NCI-H446 treated with DMSO at 0.1 percent for 48 hours (cell line): Measurements from ENCODE around the gene PRORP.
"Not testable (repeated sequence)": the region's sequence is repeated elsewhere in the genome, so short reads cannot be mapped to it uniquely, and the experiment has no call there.

Experiments used
- DNase-seq: peaks from one replicate; lab custom pipeline; 2025; lab: John Stamatoyannopoulos, UW

Gene PRORP

DNA sequence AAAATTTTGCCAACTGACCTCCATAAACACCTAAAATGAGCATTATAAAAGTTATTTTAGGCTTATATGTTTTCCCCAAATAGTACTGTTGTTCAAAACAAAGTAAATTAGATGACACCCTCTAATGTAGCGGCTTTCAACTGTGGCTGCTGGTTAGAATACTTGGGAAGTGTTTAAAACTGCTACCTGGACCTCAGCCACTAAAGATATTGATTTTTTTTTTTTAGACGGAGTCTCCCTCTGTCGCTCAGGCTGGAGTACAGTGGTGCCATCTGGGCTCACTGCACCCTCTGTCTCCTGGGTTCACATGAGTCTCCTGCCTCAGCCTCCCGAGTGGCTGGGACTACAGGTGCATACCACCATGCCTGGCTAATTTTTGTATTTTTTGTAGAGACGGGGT lies 16.2 kb downstream of the PRORP start:
- DNase-seq = peak; percentile 20

DNA sequence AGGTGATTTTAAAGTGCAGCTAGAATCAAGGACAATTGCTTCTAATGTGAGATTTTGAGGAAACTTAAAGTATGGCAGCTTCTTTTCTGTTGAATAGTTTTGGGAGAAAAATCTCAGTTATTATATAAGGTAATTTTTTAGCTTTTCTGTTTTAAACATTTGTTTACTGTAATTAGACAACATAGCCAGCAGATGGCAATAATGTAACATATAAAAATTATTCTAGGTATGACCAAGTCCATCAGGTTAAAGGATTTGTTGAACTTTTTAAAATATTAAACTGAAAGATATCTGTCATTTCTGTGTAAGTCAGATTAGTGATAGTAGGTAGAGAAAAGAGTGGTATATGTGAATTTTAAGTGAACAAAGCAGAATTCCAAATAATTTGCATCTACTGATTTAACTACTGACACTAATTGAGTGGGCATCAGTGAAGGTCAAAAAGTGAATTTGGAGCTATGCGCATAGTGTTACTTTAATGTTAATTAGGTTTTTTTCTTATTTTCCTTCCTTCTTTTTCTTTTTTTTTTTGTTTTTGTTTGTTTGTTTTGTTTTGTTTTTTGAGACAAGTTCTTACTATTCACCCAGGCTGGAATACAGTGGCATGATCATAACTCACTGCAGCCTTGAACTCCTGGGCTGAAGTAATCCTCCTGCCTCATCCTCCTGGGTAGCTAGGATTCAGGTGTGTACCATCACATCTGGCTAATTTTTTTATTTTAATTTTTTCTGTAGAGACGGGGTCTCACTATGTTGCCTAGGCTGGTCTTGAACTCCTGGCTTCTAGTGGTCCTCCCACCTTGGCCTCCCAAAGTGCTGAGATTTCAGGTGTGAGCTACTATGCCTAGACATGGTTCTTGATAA lies 18.6 kb downstream of the PRORP start:
- DNase-seq = peak; percentile 30

DNA sequence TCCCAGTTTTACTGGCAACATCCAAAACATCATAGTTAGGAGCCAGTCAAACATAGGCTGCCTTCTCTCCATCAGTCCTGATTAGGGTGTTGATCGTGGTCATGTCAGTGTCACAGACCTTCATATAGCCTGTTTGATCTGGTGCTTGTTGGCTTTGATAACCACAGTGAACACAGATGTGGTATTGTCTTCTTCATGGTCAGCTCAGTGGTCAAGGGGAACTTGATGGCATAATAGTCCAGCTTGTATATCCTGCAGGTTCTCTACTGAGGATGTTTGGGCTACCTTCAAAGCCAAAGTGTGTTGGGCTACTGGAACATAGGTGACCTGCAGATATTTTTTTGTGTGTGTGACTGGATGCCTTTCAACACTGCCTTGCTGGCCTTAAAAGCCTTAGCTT lies 21.7 kb downstream of the PRORP start:
- DNase-seq = no peak

- no peak for DNase-seq
Measured at GRCh38 chr14:35146711-35147149, 24.4 kb downstream of the PRORP start.

GRCh38 chr14:35147186-35147585 lies 24.8 kb downstream of the PRORP start:
- DNase-seq = no peak

- no peak for DNase-seq
Measured at GRCh38 chr14:35147711-35148110, 25.4 kb downstream of the PRORP start.

- no peak for DNase-seq
Measured at GRCh38 chr14:35149239-35149638, 26.9 kb downstream of the PRORP start.

DNA sequence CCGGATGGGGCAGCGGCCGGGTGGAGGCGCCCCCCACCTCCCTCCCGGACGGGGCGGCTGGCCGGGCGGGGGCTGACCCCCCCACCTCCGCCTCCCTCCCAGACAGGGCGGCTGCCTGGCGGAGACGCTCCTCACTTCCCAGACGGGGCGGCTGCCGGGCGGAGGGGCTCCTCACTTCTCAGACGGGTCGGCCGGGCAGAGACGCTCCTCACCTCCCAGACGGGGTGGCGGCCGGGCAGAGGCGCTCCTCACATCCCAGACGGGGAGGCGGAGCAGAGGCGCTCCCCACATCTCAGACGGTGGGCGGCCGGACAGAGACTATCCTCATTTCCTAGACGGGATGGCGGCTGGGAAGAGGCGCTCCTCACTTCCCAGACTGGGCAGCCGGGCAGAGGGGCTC lies 30.2 kb downstream of the PRORP start:
- not testable (repeated sequence) for DNase-seq

- DNase-seq = no peak
Measured at GRCh38 chr14:35154016-35154415, 31.7 kb downstream of the PRORP start.

DNA sequence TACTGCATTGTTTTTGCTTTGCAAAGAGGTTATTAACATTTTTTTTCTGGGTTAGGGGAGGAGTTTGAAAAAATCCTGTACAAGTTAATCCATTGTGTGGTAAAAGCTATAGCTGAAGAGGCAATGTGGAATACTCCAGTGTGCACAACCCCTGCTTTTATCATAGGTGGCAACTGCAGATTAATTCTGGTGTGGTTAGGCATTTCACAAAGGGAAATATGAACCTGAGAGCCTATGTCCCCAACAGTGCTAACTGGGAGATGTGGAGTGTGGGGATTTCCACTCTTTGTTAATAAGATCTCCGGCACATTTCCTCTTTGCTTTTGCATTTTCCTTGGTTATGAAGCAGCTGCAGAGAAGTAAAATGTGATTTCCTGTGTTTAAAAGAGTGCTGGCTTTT lies 33.6 kb downstream of the PRORP start:
- no peak for DNase-seq

DNA sequence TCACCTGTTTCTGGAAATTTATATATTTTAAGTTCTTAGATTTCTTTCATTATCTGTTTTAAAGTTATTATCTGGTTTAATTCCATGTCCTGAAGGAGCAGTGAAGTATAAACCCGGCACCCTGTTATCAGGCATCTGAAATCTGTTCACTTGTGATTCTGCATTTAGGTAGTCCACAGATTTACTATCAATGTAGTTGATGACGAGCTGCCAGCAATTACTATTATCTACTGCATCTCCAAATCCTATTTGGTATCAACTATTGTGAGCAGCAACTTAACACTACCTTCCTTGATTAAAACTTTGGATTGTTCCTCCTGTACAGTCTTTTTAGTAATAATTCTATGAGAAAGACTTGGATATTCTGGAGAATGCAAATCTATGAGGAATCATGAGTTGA lies 36.1 kb downstream of the PRORP start:
- no peak for DNase-seq

DNA sequence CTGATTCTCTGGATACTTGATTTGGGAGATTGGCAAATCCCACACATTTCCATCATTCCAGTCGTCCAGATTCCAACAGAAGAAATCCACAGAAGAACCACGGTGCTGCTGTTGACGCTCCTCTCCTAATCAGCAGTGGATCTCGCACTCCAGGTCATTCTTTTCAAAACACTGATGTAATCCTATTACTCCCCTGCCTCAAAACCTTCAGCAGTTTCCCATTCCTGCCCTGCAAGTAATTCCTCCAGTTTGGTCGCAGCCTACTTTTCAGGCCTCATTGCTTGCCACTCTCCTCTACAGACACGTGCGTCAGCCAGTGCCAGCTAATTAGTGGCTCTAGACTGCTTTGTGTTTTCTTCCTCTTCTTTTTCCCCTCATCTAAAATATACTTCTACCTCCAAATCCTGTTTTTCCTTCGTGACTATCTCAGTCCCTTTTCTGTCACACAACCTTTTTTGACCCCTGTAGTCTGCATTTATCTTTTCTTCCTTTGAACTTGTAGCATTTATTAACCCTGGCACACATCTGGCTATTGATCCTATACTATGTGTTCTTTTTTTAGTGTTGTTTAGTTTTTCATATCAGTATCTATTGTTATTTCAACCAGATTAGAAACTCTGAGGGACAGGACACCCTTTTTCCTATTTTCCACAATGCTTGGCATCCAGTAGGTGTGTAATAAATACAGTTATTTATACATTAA lies 36.8 kb downstream of the PRORP start:
- no peak for DNase-seq

GRCh38 chr14:35159742-35160409 lies 37.5 kb downstream of the PRORP start:
- DNase-seq = no peak

DNA sequence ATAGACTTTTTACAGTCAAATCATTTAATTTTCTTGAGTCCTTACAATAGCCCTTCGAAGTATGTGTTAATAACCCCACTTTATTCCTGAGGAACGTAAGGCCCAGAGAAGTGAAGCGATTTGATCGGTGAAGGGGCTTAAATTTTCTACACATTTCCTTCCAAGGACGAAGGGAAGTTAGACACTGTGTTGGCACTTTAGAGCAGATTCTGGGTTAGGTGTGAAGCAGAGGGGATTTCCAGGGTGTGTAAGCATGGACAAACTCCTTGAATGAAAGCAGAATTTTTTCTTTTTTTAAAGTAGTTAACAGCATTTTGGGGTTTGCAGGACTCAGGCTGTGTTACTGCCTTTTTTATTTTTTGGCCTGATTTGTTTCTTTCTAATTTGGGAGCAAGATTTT lies 38.9 kb downstream of the PRORP start:
- no peak for DNase-seq

DNA sequence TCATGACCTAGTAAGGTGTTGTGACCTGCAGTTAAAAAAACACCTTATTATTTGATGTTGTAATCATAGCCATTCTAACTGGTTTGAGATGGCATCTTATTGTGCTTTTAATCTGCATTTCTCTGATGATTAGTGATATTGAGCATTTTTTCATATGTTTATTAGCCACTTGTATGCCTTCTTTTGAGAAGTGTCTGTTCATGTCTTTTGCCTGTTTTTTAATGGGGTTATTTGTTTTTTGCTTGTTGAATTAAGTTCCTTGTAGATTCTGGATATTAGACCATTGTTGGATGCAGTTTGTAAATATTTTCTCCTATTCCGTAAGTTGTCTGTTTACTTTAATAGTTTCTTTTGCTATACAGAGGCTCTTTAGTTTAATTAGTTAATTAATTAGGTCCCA lies 41.0 kb downstream of the PRORP start:
- no peak for DNase-seq

GRCh38 chr14:35164849-35165248 lies 42.5 kb downstream of the PRORP start:
- no peak for DNase-seq

- no peak for DNase-seq
Measured at GRCh38 chr14:35167496-35167895, 45.1 kb downstream of the PRORP start.
